SHP77 treated with DMSO at 0.1 percent for 48 hours (cell line): ENCODE data around the gene NKX2-8.
"Not testable (repeated sequence)": the region's sequence is repeated elsewhere in the genome, so short reads cannot be mapped to it uniquely, and the experiment has no call there.

Source experiments
- DNase-seq: peaks from one replicate; lab custom pipeline; 2025; lab: John Stamatoyannopoulos, UW

Gene NKX2-8

DNA sequence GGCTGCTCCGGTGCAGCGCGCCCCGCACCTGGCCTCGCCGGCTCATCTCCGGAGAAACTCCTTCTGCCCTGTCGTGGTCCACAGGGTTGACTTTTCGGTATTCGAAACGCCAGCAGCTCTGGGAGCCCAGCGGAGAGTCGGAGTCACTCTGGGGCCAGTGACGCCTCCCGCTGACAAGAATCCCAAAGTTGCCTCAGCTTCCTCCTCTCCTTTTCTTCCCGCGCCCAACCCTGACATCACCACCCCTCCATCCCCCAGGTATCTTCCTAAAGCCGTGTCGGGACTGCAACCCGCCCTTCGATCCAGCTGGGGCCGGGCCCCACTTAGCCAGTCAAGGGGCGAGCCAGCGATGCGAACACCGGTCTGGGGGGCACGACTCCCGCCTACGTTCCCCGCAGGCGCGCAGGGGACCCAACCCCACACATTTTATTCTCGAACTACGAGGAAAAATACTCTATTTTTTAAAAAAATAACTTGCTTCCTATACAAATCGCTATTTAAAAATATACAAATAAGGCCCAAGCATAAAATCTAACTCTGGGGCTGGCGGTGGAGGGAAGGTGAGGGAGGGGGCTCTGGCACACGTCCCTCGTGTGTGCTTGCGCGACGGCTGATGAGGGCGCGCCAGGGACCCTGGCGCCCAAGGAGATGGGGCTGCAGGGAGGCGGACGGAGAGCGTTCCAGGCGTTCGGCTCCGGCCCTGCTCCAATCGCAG, 2.1 kb downstream of the NKX2-8 start:
- no peak for DNase-seq

DNA sequence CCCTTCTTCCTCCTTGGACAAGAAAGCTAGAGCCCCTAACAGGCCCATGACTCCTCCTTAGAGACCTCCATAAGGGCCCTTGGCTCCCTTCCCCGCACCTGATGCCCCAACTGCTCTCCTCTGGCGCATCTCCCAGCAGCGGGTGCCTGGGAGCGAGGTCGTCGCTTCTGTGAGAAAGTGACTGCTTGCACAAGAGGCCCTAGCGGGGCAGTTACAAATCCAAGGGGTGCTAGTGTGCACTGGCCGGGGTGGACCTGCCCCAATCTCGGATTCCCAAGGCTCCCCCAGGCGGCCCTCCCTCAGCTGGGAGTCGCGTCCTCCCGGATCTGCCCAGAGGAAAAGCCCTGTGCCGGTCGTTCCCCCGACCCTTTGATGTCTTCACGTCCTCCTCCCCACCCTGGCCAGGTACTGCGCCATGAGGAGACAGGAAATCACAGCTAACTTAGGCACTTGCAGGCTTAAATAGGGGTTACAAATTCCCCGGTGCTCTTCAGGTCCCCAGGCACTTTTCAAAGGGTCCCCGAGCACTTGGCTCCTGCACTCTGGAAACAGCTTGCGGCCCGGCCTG, 2.8 kb downstream of the NKX2-8 start:
- DNase-seq = no peak

DNA sequence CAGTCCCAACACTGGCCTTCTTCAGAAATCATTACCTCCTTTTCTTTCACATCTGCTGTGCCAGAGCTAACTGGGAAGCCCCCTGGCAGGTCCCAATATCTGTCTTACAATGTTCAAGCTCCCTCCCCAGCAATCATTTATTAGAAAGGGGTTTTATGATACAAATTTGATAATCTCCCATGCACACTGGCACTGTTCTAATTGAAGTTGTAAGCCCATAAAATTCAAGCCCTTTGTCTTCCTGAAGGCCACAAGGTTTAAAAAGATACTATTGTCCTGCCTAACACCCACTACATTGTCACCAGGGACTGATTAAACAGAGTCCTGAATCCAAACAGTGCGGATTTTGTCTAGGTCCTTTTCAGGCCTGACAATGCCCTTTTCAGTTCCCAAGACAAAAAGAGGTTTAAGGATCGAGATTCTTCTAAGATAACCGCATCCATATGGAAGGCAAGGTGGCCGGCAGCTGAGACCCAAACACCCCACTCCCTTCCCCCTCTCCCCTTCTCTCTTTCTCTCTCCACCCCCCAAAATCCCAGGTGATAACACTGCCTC, 3.3 kb downstream of the NKX2-8 start:
- DNase-seq = no peak

DNA sequence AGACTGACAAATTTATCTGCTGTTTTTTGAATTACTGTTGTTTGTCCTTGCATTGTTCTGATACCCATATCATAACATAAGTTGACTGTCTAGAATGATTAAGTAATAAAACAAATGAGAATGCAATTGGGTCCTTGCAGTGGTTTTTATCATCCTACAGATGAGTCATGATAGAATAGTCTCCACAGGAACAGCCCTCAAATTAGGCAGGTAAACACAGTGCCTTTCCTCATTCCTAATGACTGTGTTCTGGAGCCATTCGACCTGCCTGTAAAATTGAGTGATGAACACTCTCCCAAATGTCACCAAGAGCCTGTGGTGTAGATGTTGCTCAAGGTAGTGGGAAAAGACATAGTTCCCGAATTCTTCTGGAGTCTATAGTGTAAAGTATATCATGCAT, 12.3 kb downstream of the NKX2-8 start:
- DNase-seq = no peak

DNA sequence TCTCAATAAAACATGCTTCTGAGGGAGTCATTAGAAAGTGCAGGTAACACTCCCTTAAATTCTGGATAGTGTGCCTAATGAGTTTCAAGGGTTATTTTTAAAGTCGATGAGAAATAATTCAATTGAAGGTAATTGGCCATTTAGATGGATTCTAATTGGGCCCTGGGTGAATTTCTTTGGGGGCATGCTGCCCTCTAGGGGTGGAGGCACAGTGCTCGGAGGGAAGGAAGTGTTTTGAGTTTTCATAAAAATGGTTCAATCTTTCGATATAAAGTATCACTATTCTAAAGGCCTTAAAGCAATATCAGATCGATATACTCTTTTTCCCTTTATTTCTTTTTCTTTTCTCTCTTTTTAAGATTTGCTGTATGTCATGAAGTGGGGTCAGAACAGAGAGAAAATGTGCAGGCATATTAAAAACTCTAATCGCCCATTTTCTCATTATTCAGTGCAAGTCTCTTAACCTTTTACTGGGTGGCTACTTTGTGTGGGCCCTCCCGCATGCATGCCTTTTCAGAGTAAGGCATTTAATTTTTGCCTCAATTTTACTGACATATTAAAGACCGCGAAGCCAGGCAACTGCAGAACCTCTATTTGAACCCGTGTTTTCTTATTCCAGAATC, 25.5 kb downstream of the NKX2-8 start:
- DNase-seq = peak; percentile 65

DNA sequence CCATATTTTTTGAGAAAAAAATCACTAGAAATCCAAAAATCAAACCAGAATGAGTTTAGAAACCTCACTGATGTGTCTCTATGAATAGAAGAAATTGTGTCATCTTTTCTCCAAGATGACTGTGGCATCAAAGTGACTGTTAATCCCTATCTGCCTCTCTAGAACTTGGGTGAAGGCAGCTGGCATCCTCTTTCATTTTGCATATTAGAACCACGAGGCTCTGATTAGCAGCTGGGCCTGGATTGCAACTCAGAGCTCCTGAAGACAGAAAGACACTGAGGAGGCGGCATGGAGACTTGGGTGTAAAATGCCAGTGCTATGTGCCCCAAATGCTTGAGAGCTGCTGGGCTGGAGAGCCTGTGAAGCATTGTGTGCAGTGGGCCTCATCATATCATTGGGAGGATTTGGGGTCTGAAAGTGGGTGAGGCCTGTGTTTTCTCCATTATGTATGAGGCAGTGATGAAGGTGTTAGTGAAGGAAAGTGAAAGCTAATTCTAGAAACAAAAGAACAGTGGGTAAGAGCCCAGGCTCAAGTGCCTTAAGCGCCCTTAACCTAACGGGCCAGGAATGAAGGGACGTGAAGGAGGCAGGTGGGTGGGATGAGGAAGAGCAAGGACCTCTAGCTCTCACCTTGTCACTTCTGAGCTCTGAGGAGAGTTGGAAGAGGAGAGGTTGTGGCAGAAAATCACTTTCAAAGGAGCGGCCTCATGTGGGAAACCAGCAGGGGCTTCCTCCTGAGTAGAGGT, 26.2 kb downstream of the NKX2-8 start:
- no peak for DNase-seq

DNA sequence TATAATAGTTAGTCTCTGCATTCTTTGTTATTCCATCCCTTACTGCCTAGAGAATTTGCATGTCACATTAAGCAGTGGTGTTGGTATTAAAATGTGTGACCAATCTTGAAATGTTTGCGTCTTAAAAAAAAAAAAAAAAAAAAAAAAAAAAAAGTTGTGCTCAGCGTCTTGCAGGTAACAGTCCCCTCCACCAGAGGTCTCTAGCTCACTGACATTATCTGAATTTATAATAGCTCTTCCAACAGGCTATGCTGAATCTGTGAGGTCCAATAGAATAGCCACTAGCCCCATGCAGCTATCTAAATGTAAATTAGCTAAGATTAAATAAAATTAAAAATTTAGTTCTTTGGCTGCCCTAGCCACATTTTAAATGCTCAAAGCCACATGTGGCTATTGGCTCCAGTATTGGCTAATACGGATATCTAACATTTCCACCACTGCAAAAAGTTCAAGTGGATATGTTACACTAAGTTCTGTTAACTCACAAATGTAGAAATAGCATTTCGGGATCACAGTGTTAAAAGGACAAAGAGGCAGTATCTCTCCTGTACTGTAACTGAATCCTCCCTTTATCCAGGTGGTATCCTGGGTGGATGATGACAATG, 28.7 kb downstream of the NKX2-8 start:
- peak; percentile 61 for DNase-seq

DNA sequence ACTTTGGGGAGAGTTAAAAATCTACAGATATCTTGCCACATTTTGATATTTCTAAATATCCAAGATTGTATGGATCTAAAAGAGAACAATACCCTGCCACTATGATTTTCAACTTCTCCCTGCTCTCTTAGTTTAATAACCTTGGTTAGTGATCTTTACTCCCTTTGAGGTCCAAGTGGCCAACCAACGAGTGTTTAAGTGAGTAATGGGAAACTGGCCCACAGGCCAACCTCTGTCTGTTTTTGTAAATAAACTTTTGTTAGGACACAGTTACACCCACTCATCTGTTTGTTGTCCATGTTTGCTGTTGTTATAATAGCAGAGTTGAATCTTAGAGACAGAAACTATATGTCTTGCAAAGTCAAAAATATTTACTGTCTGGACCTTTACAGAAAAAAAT, 31.5 kb downstream of the NKX2-8 start:
- no peak for DNase-seq

DNA sequence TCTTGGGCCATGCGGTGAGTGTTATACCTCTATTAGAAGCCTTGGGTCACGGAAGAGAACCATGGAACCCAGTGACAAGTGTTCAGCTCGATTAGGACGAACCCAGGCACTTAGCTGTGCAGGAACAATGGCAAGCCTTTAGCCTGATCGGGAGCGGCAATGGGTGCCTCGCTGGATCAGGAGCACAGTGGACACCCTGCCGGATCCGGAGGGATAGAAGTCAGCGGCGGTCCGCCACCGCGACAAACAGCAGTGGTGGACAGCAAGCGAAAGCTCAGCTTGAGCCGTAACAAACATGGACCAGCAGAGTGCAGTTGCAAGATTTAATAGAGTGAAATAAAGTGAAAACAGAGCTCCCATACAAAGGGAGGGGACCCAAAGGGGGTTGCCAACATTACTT, 38.1 kb downstream of the NKX2-8 start:
- not testable (repeated sequence) for DNase-seq

DNA sequence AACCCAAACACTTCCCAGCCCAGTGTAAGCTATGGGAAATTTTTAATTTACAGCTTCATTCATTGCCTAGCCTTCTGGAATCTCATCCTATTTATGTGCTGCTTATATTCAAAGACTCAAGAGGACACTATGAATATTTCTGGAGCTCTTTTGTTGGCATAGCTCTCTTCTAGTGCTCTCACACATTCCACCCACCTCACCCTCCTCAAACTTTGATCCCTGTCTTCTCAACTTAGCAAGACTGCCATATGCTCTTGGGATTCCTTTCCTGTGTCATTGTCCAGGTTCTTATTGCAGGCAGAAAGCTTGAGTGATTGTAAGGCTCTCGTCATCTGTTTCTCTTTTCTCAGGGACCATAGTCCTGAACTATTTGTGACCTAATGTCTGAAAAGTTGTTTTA, 44.4 kb downstream of the NKX2-8 start:
- no peak for DNase-seq
